ENCODE results near the gene SLCO2A1.

GRCh38 chr3:134038071-134038491 is 8.4 kb upstream of the SLCO2A1 start:
- TF ChIP-seq CTCF (IDR thresholded peaks at IDR 0.05), result no peak
- no peak for TF ChIP-seq POLR2A (IDR thresholded peaks at IDR 0.05)

All from Peyer's patch (tissue), 4 donors.